HepG2 (cell line): ENCODE data around the gene MRNIP. TPM values are rescaled to one million over a fixed set of nuclear protein-coding genes. Genes with fewer than 3 reads are reported as not detected.

Experiments
- ARHGAP35 ChIP-seq: sonication (generic); formaldehyde crosslinking; IDR thresholded peaks from 2 replicates; pipeline ENCODE4 v1.9.0; 2022; ENCODE audit warnings: mild to moderate bottlenecking, inconsistent platforms, moderate library complexity, missing genetic modification reagents, borderline replicate concordance
- ATF4 ChIP-seq, 2 experiments: fragments of 450-650 bp in 1 of 2; sonication (generic) in 1 of 2; formaldehyde crosslinking; IDR thresholded peaks; 2 replicates each; pipeline versions ENCODE4 v1.5.0 to v1.8.0; 2020 to 2022; ENCODE audit warnings: mild to moderate bottlenecking in 1 of 2, missing genetic modification reagents in 1 of 2
- HIVEP1 ChIP-seq: sonication (generic); formaldehyde crosslinking; IDR thresholded peaks from 2 replicates; pipeline ENCODE4 v1.4.0; 2020; ENCODE audit warnings: mild to moderate bottlenecking, missing genetic modification reagents
- KAT8 ChIP-seq: IDR thresholded peaks from 2 replicates; pipeline ENCODE4 v1.6.1; 2016; ENCODE audit warnings: missing genetic modification reagents, missing compliant biosample characterization
- MAFF ChIP-seq: IDR thresholded peaks from 2 replicates; pipeline ENCODE4 v1.6.1; 2011; ENCODE audit warnings: low read depth, low read length, improper control_type of control experiment
- NR1H2 ChIP-seq: sonication (generic); formaldehyde crosslinking; IDR thresholded peaks from 2 replicates; pipeline ENCODE4 v1.8.1; 2022; ENCODE audit warnings: low read depth, missing genetic modification reagents, borderline replicate concordance
- SSRP1 ChIP-seq: IDR thresholded peaks from 2 replicates; pipeline ENCODE4 v1.6.1; 2016; ENCODE audit warnings: control low read depth
- THYN1 ChIP-seq: sonication (generic); formaldehyde crosslinking; IDR thresholded peaks from 2 replicates; pipeline ENCODE4 v1.8.1; 2023; ENCODE audit warnings: low read depth, mild to moderate bottlenecking, moderate library complexity, missing genetic modification reagents, borderline replicate concordance
- ZFX ChIP-seq: sonication (generic); formaldehyde crosslinking; IDR thresholded peaks from 2 replicates; pipeline ENCODE4 v1.4.0; 2020; ENCODE audit warnings: mild to moderate bottlenecking, low read depth, missing genetic modification reagents, moderate library complexity
- ZNF207 ChIP-seq: fragments of 450-650 bp; IDR thresholded peaks from 2 replicates; pipeline ENCODE4 v1.6.1; 2016; ENCODE audit warnings: antibody characterized with exemption, borderline replicate concordance
- ZNF326 ChIP-seq: sonication (generic); formaldehyde crosslinking; IDR thresholded peaks from 2 replicates; pipeline ENCODE4 v1.4.0; 2020; ENCODE audit warnings: missing genetic modification reagents, borderline replicate concordance
- ZNF562 ChIP-seq: sonication (generic); formaldehyde crosslinking; IDR thresholded peaks from 2 replicates; pipeline ENCODE4 v1.8.0; 2022; ENCODE audit warnings: missing genetic modification reagents, borderline replicate concordance
- polyA plus RNA-seq, 8 experiments: library from polyadenylated mRNA; depleted of rRNA in 3 of 8; stranded (reverse) in 7 of 8; unstranded in 1 of 8; fragments of >200 nt; fragmentation: Illumina TruSeq in 4 of 8; extraction: Trizol in 4 of 8; gene quantifications; 2 replicates each; pipeline versions ENCODE4 v1.2.1 to v1.2.3, GENCODE V29; 2011 to 2016; ENCODE audit warnings: low read depth in 4 of 8, missing spikeins in 1 of 8, mixed read lengths in 1 of 8; ENCODE audit not compliant: insufficient read depth in 1 of 8
- total RNA-seq, 5 experiments: library from RNA; depleted of rRNA; stranded (reverse); fragments of >200 nt; fragmentation: Illumina TruSeq; extraction: Trizol; gene quantifications; 2 replicates each; pipeline ENCODE4 v1.2.3, GENCODE V29; 2016; ENCODE audit warnings: low read depth in 1 of 5
- TF ChIP-seq, protein P1 (sequence below): sonication (generic); formaldehyde crosslinking; IDR thresholded peaks from 2 replicates; pipeline ENCODE4 v1.4.0; 2020; ENCODE audit warnings: missing genetic modification reagents, mild to moderate bottlenecking, borderline replicate concordance
- TF ChIP-seq, protein P2 (sequence below): sonication (generic); formaldehyde crosslinking; IDR thresholded peaks from 2 replicates; pipeline ENCODE4 v1.4.0; 2020; ENCODE audit warnings: missing genetic modification reagents, borderline replicate concordance
- TF ChIP-seq, protein P3 (sequence below): sonication (generic); formaldehyde crosslinking; IDR thresholded peaks from 2 replicates; pipeline ENCODE4 v1.4.0; 2020; ENCODE audit warnings: missing genetic modification reagents, borderline replicate concordance
- TF ChIP-seq, protein P4 (sequence below): sonication (generic); formaldehyde crosslinking; IDR thresholded peaks from 2 replicates; pipeline ENCODE4 v1.4.0; 2020; ENCODE audit warnings: missing genetic modification reagents

The MRNIP gene
- total and polyA plus RNA-seq, 2 of the 13 experiments (the other 11 are each of a cell fraction or from before 2014, with no cell fraction given) = 15.5 to 34.1 TPM

- TF ChIP-seq NR1H2 (CRISPR knock-in tag) = peak; percentile 72; the same call in 1 of the 2 replicates
- TF ChIP-seq, protein P1, sequence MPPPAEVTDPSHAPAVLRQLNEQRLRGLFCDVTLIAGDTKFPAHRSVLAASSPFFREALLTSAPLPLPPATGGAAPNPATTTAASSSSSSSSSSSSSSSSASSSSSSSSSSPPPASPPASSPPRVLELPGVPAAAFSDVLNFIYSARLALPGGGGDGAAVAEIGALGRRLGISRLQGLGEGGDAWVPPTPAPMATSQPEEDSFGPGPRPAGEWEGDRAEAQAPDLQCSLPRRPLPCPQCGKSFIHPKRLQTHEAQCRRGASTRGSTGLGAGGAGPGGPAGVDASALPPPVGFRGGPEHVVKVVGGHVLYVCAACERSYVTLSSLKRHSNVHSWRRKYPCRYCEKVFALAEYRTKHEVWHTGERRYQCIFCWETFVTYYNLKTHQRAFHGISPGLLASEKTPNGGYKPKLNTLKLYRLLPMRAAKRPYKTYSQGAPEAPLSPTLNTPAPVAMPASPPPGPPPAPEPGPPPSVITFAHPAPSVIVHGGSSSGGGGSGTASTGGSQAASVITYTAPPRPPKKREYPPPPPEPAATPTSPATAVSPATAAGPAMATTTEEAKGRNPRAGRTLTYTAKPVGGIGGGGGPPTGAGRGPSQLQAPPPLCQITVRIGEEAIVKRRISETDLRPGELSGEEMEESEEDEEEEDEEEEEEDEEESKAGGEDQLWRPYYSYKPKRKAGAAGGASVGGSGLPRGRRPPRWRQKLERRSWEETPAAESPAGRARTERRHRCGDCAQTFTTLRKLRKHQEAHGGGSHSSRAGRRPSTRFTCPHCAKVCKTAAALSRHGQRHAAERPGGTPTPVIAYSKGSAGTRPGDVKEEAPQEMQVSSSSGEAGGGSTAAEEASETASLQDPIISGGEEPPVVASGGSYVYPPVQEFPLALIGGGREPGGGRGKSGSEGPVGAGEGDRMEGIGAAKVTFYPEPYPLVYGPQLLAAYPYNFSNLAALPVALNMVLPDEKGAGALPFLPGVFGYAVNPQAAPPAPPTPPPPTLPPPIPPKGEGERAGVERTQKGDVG (CRISPR knock-in tag) = no peak
- no peak for TF ChIP-seq ZNF562
- TF ChIP-seq, protein P2, sequence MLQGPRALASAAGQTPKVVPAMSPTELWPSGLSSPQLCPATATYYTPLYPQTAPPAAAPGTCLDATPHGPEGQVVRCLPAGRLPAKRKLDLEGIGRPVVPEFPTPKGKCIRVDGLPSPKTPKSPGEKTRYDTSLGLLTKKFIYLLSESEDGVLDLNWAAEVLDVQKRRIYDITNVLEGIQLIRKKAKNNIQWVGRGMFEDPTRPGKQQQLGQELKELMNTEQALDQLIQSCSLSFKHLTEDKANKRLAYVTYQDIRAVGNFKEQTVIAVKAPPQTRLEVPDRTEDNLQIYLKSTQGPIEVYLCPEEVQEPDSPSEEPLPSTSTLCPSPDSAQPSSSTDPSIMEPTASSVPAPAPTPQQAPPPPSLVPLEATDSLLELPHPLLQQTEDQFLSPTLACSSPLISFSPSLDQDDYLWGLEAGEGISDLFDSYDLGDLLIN (CRISPR knock-in tag) = peak; percentile 69; the same call in 1 of the 2 replicates
- TF ChIP-seq THYN1 (CRISPR knock-in tag) = no peak
- no peak for TF ChIP-seq HIVEP1 (CRISPR knock-in tag)
- no peak for TF ChIP-seq ZNF207
- no peak for TF ChIP-seq KAT8 (CRISPR knock-in tag)
- TF ChIP-seq, protein P3, sequence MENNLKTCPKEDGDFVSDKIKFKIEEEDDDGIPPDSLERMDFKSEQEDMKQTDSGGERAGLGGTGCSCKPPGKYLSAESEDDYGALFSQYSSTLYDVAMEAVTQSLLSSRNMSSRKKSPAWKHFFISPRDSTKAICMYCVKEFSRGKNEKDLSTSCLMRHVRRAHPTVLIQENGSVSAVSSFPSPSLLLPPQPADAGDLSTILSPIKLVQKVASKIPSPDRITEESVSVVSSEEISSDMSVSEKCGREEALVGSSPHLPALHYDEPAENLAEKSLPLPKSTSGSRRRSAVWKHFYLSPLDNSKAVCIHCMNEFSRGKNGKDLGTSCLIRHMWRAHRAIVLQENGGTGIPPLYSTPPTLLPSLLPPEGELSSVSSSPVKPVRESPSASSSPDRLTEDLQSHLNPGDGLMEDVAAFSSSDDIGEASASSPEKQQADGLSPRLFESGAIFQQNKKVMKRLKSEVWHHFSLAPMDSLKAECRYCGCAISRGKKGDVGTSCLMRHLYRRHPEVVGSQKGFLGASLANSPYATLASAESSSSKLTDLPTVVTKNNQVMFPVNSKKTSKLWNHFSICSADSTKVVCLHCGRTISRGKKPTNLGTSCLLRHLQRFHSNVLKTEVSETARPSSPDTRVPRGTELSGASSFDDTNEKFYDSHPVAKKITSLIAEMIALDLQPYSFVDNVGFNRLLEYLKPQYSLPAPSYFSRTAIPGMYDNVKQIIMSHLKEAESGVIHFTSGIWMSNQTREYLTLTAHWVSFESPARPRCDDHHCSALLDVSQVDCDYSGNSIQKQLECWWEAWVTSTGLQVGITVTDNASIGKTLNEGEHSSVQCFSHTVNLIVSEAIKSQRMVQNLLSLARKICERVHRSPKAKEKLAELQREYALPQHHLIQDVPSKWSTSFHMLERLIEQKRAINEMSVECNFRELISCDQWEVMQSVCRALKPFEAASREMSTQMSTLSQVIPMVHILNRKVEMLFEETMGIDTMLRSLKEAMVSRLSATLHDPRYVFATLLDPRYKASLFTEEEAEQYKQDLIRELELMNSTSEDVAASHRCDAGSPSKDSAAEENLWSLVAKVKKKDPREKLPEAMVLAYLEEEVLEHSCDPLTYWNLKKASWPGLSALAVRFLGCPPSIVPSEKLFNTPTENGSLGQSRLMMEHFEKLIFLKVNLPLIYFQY (CRISPR knock-in tag) = 0 out of 2 replicates have a peak, but pooled peaks have one; percentile 66
- no peak for TF ChIP-seq ZNF326 (CRISPR knock-in tag)
- no peak for TF ChIP-seq SSRP1 (CRISPR knock-in tag)
- TF ChIP-seq ARHGAP35 (CRISPR knock-in tag) = no peak; the same call in 1 of the 2 replicates
- peak; percentile 76; the same call in 1 of the 2 replicates for TF ChIP-seq MAFF
- no peak for TF ChIP-seq ATF4 (CRISPR knock-in tag; IDR thresholded peaks at IDR 0.05)
- TF ChIP-seq, protein P4, sequence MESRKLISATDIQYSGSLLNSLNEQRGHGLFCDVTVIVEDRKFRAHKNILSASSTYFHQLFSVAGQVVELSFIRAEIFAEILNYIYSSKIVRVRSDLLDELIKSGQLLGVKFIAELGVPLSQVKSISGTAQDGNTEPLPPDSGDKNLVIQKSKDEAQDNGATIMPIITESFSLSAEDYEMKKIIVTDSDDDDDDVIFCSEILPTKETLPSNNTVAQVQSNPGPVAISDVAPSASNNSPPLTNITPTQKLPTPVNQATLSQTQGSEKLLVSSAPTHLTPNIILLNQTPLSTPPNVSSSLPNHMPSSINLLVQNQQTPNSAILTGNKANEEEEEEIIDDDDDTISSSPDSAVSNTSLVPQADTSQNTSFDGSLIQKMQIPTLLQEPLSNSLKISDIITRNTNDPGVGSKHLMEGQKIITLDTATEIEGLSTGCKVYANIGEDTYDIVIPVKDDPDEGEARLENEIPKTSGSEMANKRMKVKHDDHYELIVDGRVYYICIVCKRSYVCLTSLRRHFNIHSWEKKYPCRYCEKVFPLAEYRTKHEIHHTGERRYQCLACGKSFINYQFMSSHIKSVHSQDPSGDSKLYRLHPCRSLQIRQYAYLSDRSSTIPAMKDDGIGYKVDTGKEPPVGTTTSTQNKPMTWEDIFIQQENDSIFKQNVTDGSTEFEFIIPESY (CRISPR knock-in tag) = peak; percentile 48; the same call in 1 of the 2 replicates
- TF ChIP-seq ZFX = peak; percentile 95
These were observed 39.1 kb downstream of the MRNIP start (continued) for GRCh38 chr5:179819296-179820126.
